ENCODE data around the gene RASA3.

DNA sequence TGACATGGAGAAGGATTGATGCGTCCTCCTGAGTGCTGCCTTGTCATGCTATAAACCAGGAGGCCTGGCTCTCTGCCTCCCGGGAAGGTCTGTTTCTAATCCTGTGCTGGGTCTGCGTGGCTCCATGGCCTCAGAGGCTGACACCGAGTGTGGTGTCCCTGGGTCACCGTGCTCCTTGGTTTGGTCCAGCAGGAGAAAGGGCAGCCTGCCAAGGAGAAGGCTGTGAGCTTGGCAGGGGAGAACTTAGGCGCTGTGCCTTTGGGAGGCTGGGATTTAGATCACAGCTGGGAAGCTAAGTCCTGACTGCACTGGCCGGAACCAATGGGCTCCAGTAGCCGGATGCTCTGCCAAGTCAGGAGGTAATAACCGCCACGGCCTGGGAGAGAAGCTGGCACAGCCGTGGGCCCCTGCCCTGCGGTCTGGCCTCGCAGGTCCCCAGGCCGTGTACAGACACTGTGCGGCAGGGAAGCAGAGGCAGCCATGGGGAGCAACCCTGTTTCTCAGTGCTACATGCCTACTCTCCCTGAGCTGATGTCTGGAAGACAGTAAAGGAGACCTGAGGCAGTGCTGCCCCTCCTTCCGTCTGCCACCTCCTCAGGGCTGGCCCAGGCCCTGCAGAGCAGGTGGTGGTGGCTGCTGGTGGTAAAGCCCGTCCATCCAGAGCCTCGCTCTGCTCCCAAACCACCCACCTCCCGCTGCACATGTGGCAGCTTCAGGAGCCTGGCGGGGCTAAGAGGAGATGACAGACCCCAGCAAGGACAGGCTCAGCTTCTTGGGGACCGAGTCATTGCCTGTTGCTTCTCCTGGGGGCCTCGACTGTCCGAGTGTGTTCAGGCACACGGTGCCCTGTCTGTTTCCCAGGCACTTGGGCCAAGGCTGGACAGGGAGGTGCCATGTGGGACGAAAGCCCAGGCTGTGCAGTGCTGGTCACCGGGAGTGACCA, 203.5 kb downstream of the RASA3 start:
- TF ChIP-seq, protein P1, sequence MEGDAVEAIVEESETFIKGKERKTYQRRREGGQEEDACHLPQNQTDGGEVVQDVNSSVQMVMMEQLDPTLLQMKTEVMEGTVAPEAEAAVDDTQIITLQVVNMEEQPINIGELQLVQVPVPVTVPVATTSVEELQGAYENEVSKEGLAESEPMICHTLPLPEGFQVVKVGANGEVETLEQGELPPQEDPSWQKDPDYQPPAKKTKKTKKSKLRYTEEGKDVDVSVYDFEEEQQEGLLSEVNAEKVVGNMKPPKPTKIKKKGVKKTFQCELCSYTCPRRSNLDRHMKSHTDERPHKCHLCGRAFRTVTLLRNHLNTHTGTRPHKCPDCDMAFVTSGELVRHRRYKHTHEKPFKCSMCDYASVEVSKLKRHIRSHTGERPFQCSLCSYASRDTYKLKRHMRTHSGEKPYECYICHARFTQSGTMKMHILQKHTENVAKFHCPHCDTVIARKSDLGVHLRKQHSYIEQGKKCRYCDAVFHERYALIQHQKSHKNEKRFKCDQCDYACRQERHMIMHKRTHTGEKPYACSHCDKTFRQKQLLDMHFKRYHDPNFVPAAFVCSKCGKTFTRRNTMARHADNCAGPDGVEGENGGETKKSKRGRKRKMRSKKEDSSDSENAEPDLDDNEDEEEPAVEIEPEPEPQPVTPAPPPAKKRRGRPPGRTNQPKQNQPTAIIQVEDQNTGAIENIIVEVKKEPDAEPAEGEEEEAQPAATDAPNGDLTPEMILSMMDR (IDR thresholded peaks at IDR 0.05; ENCODE audit: borderline replicate concordance, extremely low read depth, low read length, poor library complexity, severe bottlenecking) = no peak
- no peak for TF ChIP-seq EZH2 (IDR thresholded peaks at IDR 0.05; ENCODE audit: borderline replicate concordance, low read depth, low read length, severe bottlenecking)

Data from DND-41 (cell line).